IMR-90 (cell line): ENCODE measurements around the gene IGFBP5. TPM values are rescaled to one million over a fixed set of nuclear protein-coding genes. Genes with fewer than 3 reads are reported as not detected.

Experiments used
- ATAC-seq: fragments of 200-7000 bp; cut with Tn5 transposase; 2 replicates; pipeline ENCODE4 v1.9.1; 2020; ENCODE audit warnings: low read depth, mild to moderate bottlenecking, moderate library complexity
- BruUV-seq: library from RNA; stranded (reverse); fragments of 400-500 nt; replicated peaks from 2 replicates; lab custom pipeline; 2021; lab: Mats Ljungman, UMichigan
- CTCF ChIA-PET: fragments of 300-600 bp; formaldehyde crosslinking; extraction: SDS; loops from one replicate; lab custom pipeline; 2021; ENCODE audit warnings: antibody characterized with exemption; lab: Yijun Ruan, JAX
- POLR2A ChIA-PET: fragments of 300-600 bp; sonication (Branson Sonifier 250); formaldehyde crosslinking; loops from one replicate; lab custom pipeline; 2022; ENCODE audit warnings: antibody characterized with exemption; ENCODE audit not compliant: unreplicated experiment; lab: Charles Lee
- DNase-seq: peaks from one replicate; pipeline ENCODE4 v3.0.0; 2013
- H2AFZ ChIP-seq: replicated peaks from 2 replicates; pipeline ENCODE3; 2013; ENCODE audit warnings: low read length, mild to moderate bottlenecking; ENCODE audit not compliant: poor library complexity
- H2AK5ac ChIP-seq: 2 replicates; pipeline ENCODE4 v1.6.1; 2013; ENCODE audit warnings: low read depth, low read length, inconsistent platforms
- H2AK9ac ChIP-seq: replicated peaks from 2 replicates; pipeline ENCODE3; 2013; ENCODE audit warnings: mild to moderate bottlenecking, low read depth, low read length, moderate library complexity; ENCODE audit not compliant: poor library complexity
- H2BK120ac ChIP-seq: 2 replicates; pipeline ENCODE4 v1.6.1; 2013; ENCODE audit warnings: low read depth, low read length, inconsistent platforms
- H2BK15ac ChIP-seq: 3 replicates; pipeline ENCODE4 v1.6.1; 2013; ENCODE audit warnings: low read depth, low read length, inconsistent platforms
- H2BK20ac ChIP-seq: 2 replicates; pipeline ENCODE4 v1.6.1; 2013; ENCODE audit warnings: low read depth, mild to moderate bottlenecking, inconsistent platforms, low read length, moderate library complexity
- H2BK5ac ChIP-seq: 2 replicates; pipeline ENCODE4 v1.6.1; 2013; ENCODE audit warnings: mild to moderate bottlenecking, low read depth, low read length, inconsistent platforms; ENCODE audit not compliant: poor library complexity, severe bottlenecking
- H3K14ac ChIP-seq: replicated peaks from 2 replicates; pipeline ENCODE4 v1.6.1; 2013; ENCODE audit warnings: low read depth, low read length, inconsistent platforms
- H3K18ac ChIP-seq: 2 replicates; pipeline ENCODE4 v1.6.1; 2013; ENCODE audit warnings: low read depth, low read length, control low read depth
- H3K23ac ChIP-seq: 2 replicates; pipeline ENCODE4 v1.6.1; 2013; ENCODE audit warnings: low read depth, low read length, inconsistent platforms
- H3K27ac ChIP-seq: 2 replicates; pipeline ENCODE4 v1.5.1; 2013; ENCODE audit warnings: mild to moderate bottlenecking, control low read depth, low read length; ENCODE audit not compliant: insufficient read depth
- H3K27me3 ChIP-seq: 2 replicates; pipeline ENCODE4 v1.6.1; 2013; ENCODE audit warnings: low read length; ENCODE audit not compliant: control insufficient read depth, insufficient read depth
- H3K36me3 ChIP-seq: 2 replicates; pipeline ENCODE4 v1.6.1; 2013; ENCODE audit warnings: low read length, mixed read lengths; ENCODE audit not compliant: control insufficient read depth, insufficient read depth
- H3K4ac ChIP-seq: 2 replicates; pipeline ENCODE4 v1.6.1; 2013; ENCODE audit warnings: low read depth, low read length, inconsistent platforms
- H3K4me1 ChIP-seq: 2 replicates; pipeline ENCODE4 v1.6.1; 2013; ENCODE audit warnings: low read length, mixed read lengths; ENCODE audit not compliant: control insufficient read depth, insufficient read depth
- H3K4me2 ChIP-seq: 2 replicates; pipeline ENCODE4 v1.6.1; 2013; ENCODE audit warnings: low read depth, mild to moderate bottlenecking, control low read depth, low read length, moderate library complexity
- H3K4me3 ChIP-seq: 2 replicates; pipeline ENCODE4 v1.5.1; 2013; ENCODE audit warnings: low read depth, mild to moderate bottlenecking, control low read depth, low read length, moderate library complexity; ENCODE audit not compliant: insufficient read depth
- H3K56ac ChIP-seq: 2 replicates; pipeline ENCODE4 v1.6.1; 2013; ENCODE audit warnings: low read length, inconsistent platforms; ENCODE audit not compliant: insufficient read depth; ENCODE audit errors: extremely low read depth
- H3K79me1 ChIP-seq, 2 experiments: 2 replicates each; pipeline ENCODE4 v1.6.1; 2013; ENCODE audit warnings: low read length in 2 of 2, inconsistent platforms in 1 of 2, low read depth in 1 of 2
- H3K9ac ChIP-seq: 2 replicates; pipeline ENCODE4 v1.6.1; 2013; ENCODE audit warnings: low read depth, low read length, control low read depth
- H3K9me1 ChIP-seq: 2 replicates; pipeline ENCODE4 v1.6.1; 2013; ENCODE audit warnings: low read length, inconsistent platforms; ENCODE audit not compliant: insufficient read depth
- H3K9me3 ChIP-seq: 2 replicates; pipeline ENCODE4 v1.6.1; 2013; ENCODE audit warnings: low read length; ENCODE audit not compliant: control insufficient read depth, insufficient read depth
- H4K20me1 ChIP-seq: 2 replicates; pipeline ENCODE4 v1.6.1; 2013; ENCODE audit warnings: low read length, inconsistent platforms; ENCODE audit not compliant: insufficient read depth
- H4K5ac ChIP-seq: 2 replicates; pipeline ENCODE4 v1.6.1; 2013; ENCODE audit warnings: mild to moderate bottlenecking, low read depth, low read length, control low read depth
- H4K8ac ChIP-seq, 2 experiments: 2 replicates each; pipeline ENCODE4 v1.6.1; 2013; ENCODE audit warnings: low read depth in 2 of 2, low read length in 2 of 2, control low read depth in 1 of 2, inconsistent platforms in 1 of 2
- H4K91ac ChIP-seq: 2 replicates; pipeline ENCODE4 v1.6.1; 2013; ENCODE audit warnings: low read depth, low read length, inconsistent platforms; ENCODE audit not compliant: insufficient read depth
- CEBPB ChIP-seq: IDR thresholded peaks from 2 replicates; pipeline ENCODE4 v1.6.1; 2012; ENCODE audit warnings: low read depth, low read length, improper control_type of control experiment
- CTCF ChIP-seq: conservative IDR thresholded peaks from 2 replicates; pipeline ENCODE4 v1.5.1; 2012; ENCODE audit warnings: mild to moderate bottlenecking, low read depth, low read length, improper control_type of control experiment
- ELK1 ChIP-seq: fragments of 150-350 bp; IDR thresholded peaks from 2 replicates; pipeline ENCODE4 v1.6.1; 2016; ENCODE audit warnings: low read depth, mild to moderate bottlenecking, low read length, moderate library complexity, borderline replicate concordance
- FOS ChIP-seq: fragments of 150-350 bp; IDR thresholded peaks from 2 replicates; pipeline ENCODE4 v1.6.1; 2016; ENCODE audit warnings: low read depth, low read length
- MAFK ChIP-seq: IDR thresholded peaks from 2 replicates; pipeline ENCODE4 v1.6.1; 2012; ENCODE audit warnings: low read depth, low read length, improper control_type of control experiment
- MAZ ChIP-seq: IDR thresholded peaks from 2 replicates; pipeline ENCODE4 v1.6.1; 2012; ENCODE audit warnings: low read depth, mild to moderate bottlenecking, low read length, improper control_type of control experiment, moderate library complexity, borderline replicate concordance
- MXI1 ChIP-seq: IDR thresholded peaks from 2 replicates; pipeline ENCODE4 v1.6.1; 2012; ENCODE audit warnings: low read depth, mild to moderate bottlenecking, low read length, moderate library complexity, borderline replicate concordance
- NFE2L2 ChIP-seq: fragments of 150-350 bp; IDR thresholded peaks from 2 replicates; pipeline ENCODE4 v1.6.1; 2016; ENCODE audit warnings: low read depth, mild to moderate bottlenecking, low read length
- POLR2A ChIP-seq: IDR thresholded peaks from 2 replicates; pipeline ENCODE4 v1.6.1; 2012; ENCODE audit warnings: mild to moderate bottlenecking, low read depth, low read length
- RAD21 ChIP-seq: IDR thresholded peaks from 2 replicates; pipeline ENCODE4 v1.6.1; 2012; ENCODE audit warnings: low read length, improper control_type of control experiment
- RCOR1 ChIP-seq: IDR thresholded peaks from 2 replicates; pipeline ENCODE4 v1.6.1; 2012; ENCODE audit warnings: mild to moderate bottlenecking, low read length, improper control_type of control experiment; ENCODE audit not compliant: insufficient replicate concordance
- SMC3 ChIP-seq: fragments of 150-350 bp; IDR thresholded peaks from 2 replicates; pipeline ENCODE4 v1.6.1; 2016; ENCODE audit warnings: low read depth, mild to moderate bottlenecking, antibody characterized with exemption, low read length, moderate library complexity
- USF2 ChIP-seq: fragments of 150-350 bp; IDR thresholded peaks from 2 replicates; pipeline ENCODE4 v1.6.1; 2017; ENCODE audit warnings: mild to moderate bottlenecking, antibody characterized with exemption, low read length, low read depth
- WGBS, 2 experiments: methylation state at CpG; one replicate each; pipeline versions ENCODE4 v1.1.5 to v1.1.7; 2013; ENCODE audit warnings: missing lambda C conversion rate in 2 of 2; ENCODE audit not compliant: insufficient read length in 1 of 2; ENCODE audit errors: extremely low coverage in 2 of 2; 5-methylcytosine and 5-hydroxymethylcytosine counted together
- dilution Hi-C: fragments of 300-500 bp; cut with HindIII; formaldehyde crosslinking; loops from one replicate; pipeline ENCODE4 v1.14.3; 2018; ENCODE audit warnings: low sequenced_read_pairs; ENCODE audit not compliant: unreplicated experiment
- in situ Hi-C: fragments of 300-500 bp; cut with MboI; formaldehyde crosslinking; loops from 3 replicates; pipeline ENCODE4 v1.14.3; 2019; ENCODE audit warnings: low sequenced_read_pairs, inconsistent platforms, mixed read lengths
- intact Hi-C: fragments of 100-400 bp; cut with micrococcal nuclease; formaldehyde crosslinking; loops from 2 replicates; pipeline ENCODE4 v1.10.0; 2022
- polyA plus RNA-seq, 3 experiments: library from polyadenylated mRNA; depleted of rRNA; stranded (reverse); fragments of >200 nt; gene quantifications; 2 replicates each; pipeline ENCODE4 v1.2.3, GENCODE V29; 2012; ENCODE audit warnings: low replicate concordance in 1 of 3
- total RNA-seq: library from RNA; depleted of rRNA; stranded (reverse); fragments of >200 nt; gene quantifications from 2 replicates; pipeline ENCODE4 v1.2.3, GENCODE V29; 2012

The IGFBP5 gene
- total and polyA plus RNA-seq, 2 of the 4 experiments (the other 2 are of a cell fraction): 392 to 1,339 TPM

- no peak overlapping the region for H3K4me2 ChIP-seq
- BruUV-seq: no TSS peak
- H3K18ac ChIP-seq: peak overlapping the region; percentile 37
- dilution Hi-C loops (no loop called here), intact Hi-C loops (no loop called here), in situ Hi-C loops (no loop called here)
- H2BK5ac ChIP-seq: no peak overlapping the region
- H2AFZ ChIP-seq: peak overlapping the region; percentile 32
- no peaks in the 10 kb centered on the region for H4K20me1 ChIP-seq
- ChIA-PET POLR2A (no interaction called here), CTCF (no interaction called here)
- no peaks in the 10 kb centered on the region for H3K79me1 ChIP-seq
- H3K36me3 ChIP-seq: no peaks in the 10 kb centered on the region
- peak overlapping the region; percentile 44 to 85; a peak in 3 of 4 replicates for H4K8ac ChIP-seq
- peak overlapping the region; percentile 93 for H2BK120ac ChIP-seq
- no peak overlapping the region for H3K27ac ChIP-seq
- peaks cover 6% of the 10 kb centered on the region; the same call in 1 of the 2 replicates for H3K9me1 ChIP-seq
- H3K9me3 ChIP-seq: no peaks in the 10 kb centered on the region
- no peak overlapping the region for H3K56ac ChIP-seq
- WGBS, 2 experiments: no CpG with 5 or more reads among the region's 3 CpGs
- H4K5ac ChIP-seq: peak overlapping the region; percentile 40; the same call in 1 of the 2 replicates
- peak overlapping the region; percentile 85 for H3K4ac ChIP-seq
- ATAC-seq (peak; percentile 44), DNase-seq (peak; percentile 71)
- H3K27me3 ChIP-seq: no peaks in the 10 kb centered on the region
- H3K23ac ChIP-seq: 0 out of 2 replicates have a peak overlapping the region, but pooled peaks have one; percentile 21
- H2BK15ac ChIP-seq: peak overlapping the region; percentile 29; the same call in 2 of the 3 replicates
- peaks cover 19% of the 10 kb centered on the region for H3K4me1 ChIP-seq
- H3K14ac ChIP-seq: peak overlapping the region; percentile 39
- H3K4me3 ChIP-seq: no peak overlapping the region
- H4K91ac ChIP-seq: peak overlapping the region; percentile 53
- peak overlapping the region; percentile 89 for H2BK20ac ChIP-seq
- no peak overlapping the region for H3K9ac ChIP-seq
- peak overlapping the region; percentile 39 for H2AK9ac ChIP-seq
- TF ChIP-seq SMC3 (no peak), NFE2L2 (no peak), CTCF (no peak), USF2 (no peak), RAD21 (no peak), POLR2A (no peak), ELK1 (no peak), CEBPB (no peak), RCOR1 (no peak), MXI1 (no peak), FOS (no peak), MAFK (no peak), MAZ (no peak)
- H2AK5ac ChIP-seq: peak overlapping the region; percentile 61
Observed at GRCh38 chr2:216714376-216714775, 19.0 kb upstream of the IGFBP5 start.
